DOHH2 (cell line): ENCODE measurements around the gene PRADC1.

Experiments
- H3F3A ChIP-seq: fragments of 200-600 bp; sonication (generic), shearing (Covaris generic); 2 replicates; pipeline ENCODE4 v1.6.0; 2016; ENCODE audit warnings: antibody characterized with exemption, mild to moderate bottlenecking; ENCODE audit not compliant: control insufficient read depth, insufficient read depth
- H3K27ac ChIP-seq: fragments of 200-600 bp; sonication (generic); 2 replicates; pipeline ENCODE4 v1.5.1; 2014; ENCODE audit warnings: low read depth, mild to moderate bottlenecking, low read length, moderate library complexity
- H3K27me3 ChIP-seq: fragments of 200-600 bp; sonication (generic); 2 replicates; pipeline ENCODE4 v1.6.1; 2014; ENCODE audit warnings: mild to moderate bottlenecking, low read length, mixed read lengths; ENCODE audit not compliant: control insufficient read depth
- H3K36me3 ChIP-seq: fragments of 200-600 bp; sonication (generic); 2 replicates; pipeline ENCODE4 v1.6.1; 2014; ENCODE audit warnings: mild to moderate bottlenecking, low read length, moderate library complexity, mixed read lengths; ENCODE audit not compliant: control insufficient read depth
- H3K4me1 ChIP-seq: fragments of 200-600 bp; sonication (generic); 2 replicates; pipeline ENCODE4 v1.6.1; 2014; ENCODE audit warnings: mild to moderate bottlenecking, low read length, mixed read lengths; ENCODE audit not compliant: control insufficient read depth
- H3K4me2 ChIP-seq: fragments of 200-600 bp; sonication (generic); 2 replicates; pipeline ENCODE4 v1.6.0; 2014; ENCODE audit warnings: mild to moderate bottlenecking, low read length, moderate library complexity
- H3K4me3 ChIP-seq: fragments of 200-600 bp; sonication (generic); 2 replicates; pipeline ENCODE4 v1.5.1; 2014; ENCODE audit warnings: mild to moderate bottlenecking, low read length, mixed read lengths
- H3K79me2 ChIP-seq: fragments of 200-600 bp; sonication (generic); 2 replicates; pipeline ENCODE4 v1.6.1; 2014; ENCODE audit warnings: mild to moderate bottlenecking, low read length, mixed read lengths; ENCODE audit not compliant: control insufficient read depth
- H3K9me2 ChIP-seq: fragments of 200-600 bp; sonication (generic); replicated peaks from 2 replicates; pipeline ENCODE4 v1.6.1; 2014; ENCODE audit warnings: mild to moderate bottlenecking, low read length, mixed read lengths; ENCODE audit not compliant: control insufficient read depth
- H3K9me3 ChIP-seq: fragments of 200-600 bp; sonication (generic); 2 replicates; pipeline ENCODE4 v1.6.1; 2014; ENCODE audit warnings: antibody characterized with exemption, low read length, mixed read lengths; ENCODE audit not compliant: control insufficient read depth, insufficient read depth
- H4K20me1 ChIP-seq: fragments of 200-600 bp; sonication (generic); 2 replicates; pipeline ENCODE4 v1.6.0; 2014; ENCODE audit warnings: low read depth, mild to moderate bottlenecking, antibody characterized with exemption, low read length, moderate library complexity; ENCODE audit not compliant: control insufficient read depth, insufficient read depth
- EZH2phosphoT487 ChIP-seq: fragments of 200-600 bp; sonication (generic); IDR thresholded peaks from 2 replicates; pipeline ENCODE4 v1.6.1; 2017; ENCODE audit warnings: borderline replicate concordance, mild to moderate bottlenecking, antibody characterized with exemption, low read length, moderate library complexity, mixed read lengths
- TF ChIP-seq, protein P1 (sequence below): fragments of 200-600 bp; sonication (generic); IDR thresholded peaks from one replicate; pipeline ENCODE4 v1.5.1; 2014; ENCODE audit warnings: antibody characterized with exemption, mild to moderate bottlenecking, low read depth, low read length; ENCODE audit not compliant: poor library complexity, severe bottlenecking

Gene PRADC1

GRCh38 chr2:73257021-73257420, 24.0 kb upstream of the PRADC1 start:
- H3K27me3 ChIP-seq: no peaks in the 10 kb centered on the region
- no peak overlapping the region for H3K4me3 ChIP-seq
- H3K27ac ChIP-seq: no peak overlapping the region
- peaks cover 87% of the 10 kb centered on the region for H3K36me3 ChIP-seq
- TF ChIP-seq, protein P1, sequence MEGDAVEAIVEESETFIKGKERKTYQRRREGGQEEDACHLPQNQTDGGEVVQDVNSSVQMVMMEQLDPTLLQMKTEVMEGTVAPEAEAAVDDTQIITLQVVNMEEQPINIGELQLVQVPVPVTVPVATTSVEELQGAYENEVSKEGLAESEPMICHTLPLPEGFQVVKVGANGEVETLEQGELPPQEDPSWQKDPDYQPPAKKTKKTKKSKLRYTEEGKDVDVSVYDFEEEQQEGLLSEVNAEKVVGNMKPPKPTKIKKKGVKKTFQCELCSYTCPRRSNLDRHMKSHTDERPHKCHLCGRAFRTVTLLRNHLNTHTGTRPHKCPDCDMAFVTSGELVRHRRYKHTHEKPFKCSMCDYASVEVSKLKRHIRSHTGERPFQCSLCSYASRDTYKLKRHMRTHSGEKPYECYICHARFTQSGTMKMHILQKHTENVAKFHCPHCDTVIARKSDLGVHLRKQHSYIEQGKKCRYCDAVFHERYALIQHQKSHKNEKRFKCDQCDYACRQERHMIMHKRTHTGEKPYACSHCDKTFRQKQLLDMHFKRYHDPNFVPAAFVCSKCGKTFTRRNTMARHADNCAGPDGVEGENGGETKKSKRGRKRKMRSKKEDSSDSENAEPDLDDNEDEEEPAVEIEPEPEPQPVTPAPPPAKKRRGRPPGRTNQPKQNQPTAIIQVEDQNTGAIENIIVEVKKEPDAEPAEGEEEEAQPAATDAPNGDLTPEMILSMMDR: no peak
- TF ChIP-seq EZH2phosphoT487: no peak
- no peaks in the 10 kb centered on the region for H3K9me2 ChIP-seq
- H3F3A ChIP-seq: peaks cover 27% of the 10 kb centered on the region
- no peaks in the 10 kb centered on the region for H4K20me1 ChIP-seq
- H3K4me1 ChIP-seq: peaks cover 14% of the 10 kb centered on the region
- H3K9me3 ChIP-seq: no peaks in the 10 kb centered on the region
- H3K79me2 ChIP-seq: no peaks in the 10 kb centered on the region
- H3K4me2 ChIP-seq: no peak overlapping the region

GRCh38 chr2:73256618-73256922, 23.5 kb upstream of the PRADC1 start:
- Histone ChIP-seq H3K27me3 (no peaks in the 10 kb centered on the region), H3K9me2 (no peaks in the 10 kb centered on the region), H3K4me1 (peaks cover 14% of the 10 kb centered on the region), H4K20me1 (no peaks in the 10 kb centered on the region), H3K9me3 (no peaks in the 10 kb centered on the region), H3K4me3 (no peak overlapping the region), H3K36me3 (peaks cover 89% of the 10 kb centered on the region), H3K27ac (no peak overlapping the region), H3K4me2 (no peak overlapping the region), H3K79me2 (no peaks in the 10 kb centered on the region), H3F3A (peaks cover 30% of the 10 kb centered on the region)
- TF ChIP-seq, protein P1: no peak
- TF ChIP-seq EZH2phosphoT487: no peak

GRCh38 chr2:73255907-73256617, 23.0 kb upstream of the PRADC1 start:
- TF ChIP-seq EZH2phosphoT487: no peak
- TF ChIP-seq, protein P1: no peak
- Histone ChIP-seq H3K4me3 (no peak overlapping the region), H3K27me3 (no peaks in the 10 kb centered on the region), H3K79me2 (no peaks in the 10 kb centered on the region), H3K9me2 (no peaks in the 10 kb centered on the region), H3K36me3 (peaks cover 85% of the 10 kb centered on the region), H3K27ac (no peak overlapping the region), H3K4me2 (no peak overlapping the region), H3K4me1 (peaks cover 14% of the 10 kb centered on the region), H3F3A (peaks cover 30% of the 10 kb centered on the region), H3K9me3 (no peaks in the 10 kb centered on the region), H4K20me1 (no peaks in the 10 kb centered on the region)
